Fibroblast of pulmonary artery (primary cell): ENCODE data around the gene RBM20.
A peak's percentile ranks its signal among the peaks of the same experiment; 100 is the strongest.

Experiments
- DNase-seq: peaks from one replicate; pipeline ENCODE4 v3.0.0-alpha.2; 2010; ENCODE audit warnings: low read depth
- H3K4me3 ChIP-seq: replicated peaks from 2 replicates; pipeline ENCODE4 v1.5.1; 2011; ENCODE audit warnings: low read depth, mild to moderate bottlenecking, control low read depth, low read length, moderate library complexity
- CTCF ChIP-seq: IDR thresholded peaks from 2 replicates; pipeline ENCODE4 v1.5.1; 2011; ENCODE audit warnings: mild to moderate bottlenecking, control low read depth, low read length, inconsistent platforms; ENCODE audit errors: missing control alignments

RBM20 gene

GRCh38 chr10:110780704-110781103 is 136.6 kb downstream of the RBM20 start:
- no peak for DNase-seq
- TF ChIP-seq CTCF: no peak
- no peak overlapping the region for H3K4me3 ChIP-seq

- DNase-seq: no peak
- H3K4me3 ChIP-seq: no peak overlapping the region
- TF ChIP-seq CTCF: no peak
These were observed 137.0 kb downstream of the RBM20 start for GRCh38 chr10:110781139-110781538.

- H3K4me3 ChIP-seq: no peak overlapping the region
- TF ChIP-seq CTCF: no peak
- DNase-seq: no peak
These were observed 138.5 kb downstream of the RBM20 start for GRCh38 chr10:110782616-110783015.

- no peak overlapping the region for H3K4me3 ChIP-seq
- TF ChIP-seq CTCF: no peak
- DNase-seq: peak; percentile 51
These were observed 139.5 kb downstream of the RBM20 start for GRCh38 chr10:110783509-110784107.

- no peak overlapping the region for H3K4me3 ChIP-seq
- no peak for TF ChIP-seq CTCF
- no peak for DNase-seq
These were observed 140.1 kb downstream of the RBM20 start for GRCh38 chr10:110784198-110784597.

GRCh38 chr10:110786172-110786571 is 142.0 kb downstream of the RBM20 start:
- no peak for DNase-seq
- TF ChIP-seq CTCF: no peak
- no peak overlapping the region for H3K4me3 ChIP-seq
